ENCODE measurements around the gene SLC4A1.
A peak's percentile ranks its signal among the peaks of the same experiment; 100 is the strongest.

Gene SLC4A1

GRCh38 chr17:44219616-44220212 lies 48.2 kb downstream of the SLC4A1 start, which contains the start of gene UBTF:
Gene UBTF (minus strand): TSS chr17:44219675. CDS start chr17:44218229, 1,446 bp downstream.
- peak; percentile 66 to 69 for DNase-seq

- DNase-seq: peak in 1 of 2 donors; percentile 66
Measured at GRCh38 chr17:44219108-44219615, 48.8 kb downstream of the SLC4A1 start.

- peak; percentile 76 to 87 for DNase-seq
Measured at GRCh38 chr17:44218344-44219107, 49.4 kb downstream of the SLC4A1 start.

GRCh38 chr17:44217738-44218343 lies 50.1 kb downstream of the SLC4A1 start:
- no peak for DNase-seq

GRCh38 chr17:44216694-44217093 lies 51.2 kb downstream of the SLC4A1 start:
- DNase-seq: no peak

- DNase-seq: no peak
Measured at GRCh38 chr17:44216173-44216572, 51.8 kb downstream of the SLC4A1 start.

- no peak for DNase-seq
Measured at GRCh38 chr17:44214896-44215295, 53.0 kb downstream of the SLC4A1 start.

- no peak for DNase-seq
Measured at GRCh38 chr17:44214230-44214494, 53.8 kb downstream of the SLC4A1 start.

- no peak for DNase-seq
Measured at GRCh38 chr17:44213403-44214229, 54.3 kb downstream of the SLC4A1 start.

- no peak for DNase-seq
Measured at GRCh38 chr17:44212507-44213402, 55.2 kb downstream of the SLC4A1 start.

GRCh38 chr17:44211281-44212265 lies 56.4 kb downstream of the SLC4A1 start:
- DNase-seq: no peak

- peak; percentile 82 to 85 for DNase-seq
Measured at GRCh38 chr17:44210342-44211192, 57.4 kb downstream of the SLC4A1 start.

GRCh38 chr17:44209786-44210341 lies 58.1 kb downstream of the SLC4A1 start:
- no peak for DNase-seq

- DNase-seq: no peak
Measured at GRCh38 chr17:44207743-44208142, 60.2 kb downstream of the SLC4A1 start.

GRCh38 chr17:44207319-44207718 lies 60.6 kb downstream of the SLC4A1 start:
- DNase-seq: no peak

GRCh38 chr17:44206825-44207155 lies 61.1 kb downstream of the SLC4A1 start:
- DNase-seq: no peak

- DNase-seq: no peak
Measured at GRCh38 chr17:44205962-44206824, 61.7 kb downstream of the SLC4A1 start.

GRCh38 chr17:44204441-44204882 lies 63.5 kb downstream of the SLC4A1 start:
- DNase-seq: no peak
